ENCODE results near the gene OSBPL6. TPM values are rescaled to one million over a fixed set of nuclear protein-coding genes. Genes with fewer than 3 reads are reported as not detected.

OSBPL6 gene
- total and polyA plus RNA-seq, 2 of the 13 experiments (the other 11 are each of a cell fraction or from before 2014, with no cell fraction given), result 0.03 to 0.11 TPM

- no peak overlapping the region for H3K27ac ChIP-seq (ENCODE audit: extremely low read length, insufficient read depth, low read length)
- no TSS peak for BruUV-seq (replicated peaks)
- in situ Hi-C loops (cut with HindIII; ENCODE audit: extremely low pct_ligation_motif_present, low pct_unique_long_range_greater_than_20kb) (no loop called here), intact Hi-C loops (cut with micrococcal nuclease; ENCODE audit: unreplicated experiment) (no loop called here)
- no peak overlapping the region for H3K4me3 ChIP-seq (replicated peaks in 1 of 3; ENCODE audit: insufficient read depth in 1 of 3, low read depth in 2 of 3, low read length in 3 of 3)
- no peaks in the 10 kb centered on the region for H3K4me1 ChIP-seq (ENCODE audit: insufficient read depth, low read length)
- TF ChIP-seq TGIF2 (CRISPR knock-in tag; IDR thresholded peaks at IDR 0.05), result no peak
- no peak for TF ChIP-seq ZNF704 (CRISPR knock-in tag; IDR thresholded peaks at IDR 0.05; ENCODE audit: borderline replicate concordance)
- no peak for TF ChIP-seq ZNF784 (CRISPR knock-in tag; IDR thresholded peaks at IDR 0.05; ENCODE audit: borderline replicate concordance)
- no peak for TF ChIP-seq TCF7 (IDR thresholded peaks at IDR 0.05; ENCODE audit: low read depth)
- no peak for TF ChIP-seq MXD4 (CRISPR knock-in tag; IDR thresholded peaks at IDR 0.05)
- no peaks in the 10 kb centered on the region for H3K9me3 ChIP-seq (ENCODE audit: low read length)
- no peaks in the 10 kb centered on the region for H3K79me2 ChIP-seq (ENCODE audit: insufficient read depth, low read length)
- CTCF ChIA-PET (ENCODE audit: low intra/inter-chr PET ratio, low total read pairs), result no interaction called here
- H3K4me2 ChIP-seq (ENCODE audit: low read depth, low read length), result no peak overlapping the region
- H4K20me1 ChIP-seq (ENCODE audit: insufficient read depth, low read length), result no peaks in the 10 kb centered on the region
- no peaks in the 10 kb centered on the region; a peak in 2 of 5 replicates for H3K27me3 ChIP-seq (ENCODE audit: control insufficient read depth in 1 of 2, insufficient read depth in 2 of 2, low read length in 2 of 2)
- H2AFZ ChIP-seq (ENCODE audit: low read length), result no peak overlapping the region
- no peak for DNase-seq (ENCODE audit: low spot score)
- H3K36me3 ChIP-seq (replicated peaks in 1 of 2; ENCODE audit: control insufficient read depth in 1 of 2, insufficient read depth in 2 of 2, low read length in 2 of 2), result no peaks in the 10 kb centered on the region
- WGBS (ENCODE audit: low lambda C conversion rate), result 65% methylated on average over 1 of the region's 1 CpG
- POLR2A ChIA-PET, result no interaction called here
- no peak for FAIRE-seq
- ATAC-seq, result no peak
- no peak overlapping the region for H3K9ac ChIP-seq (ENCODE audit: insufficient read depth, low read depth, low read length)
These were observed 27.2 kb downstream of the OSBPL6 start for GRCh38 chr2:178221556-178221955.

- no peaks in the 10 kb centered on the region; a peak in 2 of 5 replicates for H3K27me3 ChIP-seq (ENCODE audit: control insufficient read depth in 1 of 2, insufficient read depth in 2 of 2, low read length in 2 of 2)
- H3K79me2 ChIP-seq (ENCODE audit: insufficient read depth, low read length), result no peaks in the 10 kb centered on the region
- H2AFZ ChIP-seq (ENCODE audit: low read length), result no peak overlapping the region
- TF ChIP-seq ZNF737 (CRISPR knock-in tag; IDR thresholded peaks at IDR 0.05; ENCODE audit: borderline replicate concordance) (no peak), ZBTB37 (CRISPR knock-in tag; IDR thresholded peaks at IDR 0.05) (no peak), YY1 (IDR thresholded peaks at IDR 0.05; ENCODE audit: insufficient read depth, insufficient replicate concordance, low read depth, low read length) (no peak)
- 22% methylated on average over 4 of the region's 4 CpGs for WGBS (ENCODE audit: low lambda C conversion rate)
- no peaks in the 10 kb centered on the region for H3K4me1 ChIP-seq (ENCODE audit: insufficient read depth, low read length)
- no peak for FAIRE-seq
- CTCF ChIA-PET (ENCODE audit: low intra/inter-chr PET ratio, low total read pairs), result no interaction called here
- no peak overlapping the region for H3K4me2 ChIP-seq (ENCODE audit: low read depth, low read length)
- in situ Hi-C loops (cut with HindIII; ENCODE audit: extremely low pct_ligation_motif_present, low pct_unique_long_range_greater_than_20kb) (no loop called here), intact Hi-C loops (cut with micrococcal nuclease; ENCODE audit: unreplicated experiment) (no loop called here)
- POLR2A ChIA-PET, result no interaction called here
- no peak overlapping the region for H3K4me3 ChIP-seq (replicated peaks in 1 of 3; ENCODE audit: insufficient read depth in 1 of 3, low read depth in 2 of 3, low read length in 3 of 3)
- no peaks in the 10 kb centered on the region for H4K20me1 ChIP-seq (ENCODE audit: insufficient read depth, low read length)
- no peaks in the 10 kb centered on the region for H3K36me3 ChIP-seq (replicated peaks in 1 of 2; ENCODE audit: control insufficient read depth in 1 of 2, insufficient read depth in 2 of 2, low read length in 2 of 2)
- H3K27ac ChIP-seq (ENCODE audit: extremely low read length, insufficient read depth, low read length), result no peak overlapping the region
- ATAC-seq, result no peak
- DNase-seq (ENCODE audit: low spot score), result no peak
- BruUV-seq (replicated peaks), result no TSS peak
- H3K9ac ChIP-seq (ENCODE audit: insufficient read depth, low read depth, low read length), result no peak overlapping the region
- no peaks in the 10 kb centered on the region for H3K9me3 ChIP-seq (ENCODE audit: low read length)
These were observed 29.5 kb downstream of the OSBPL6 start for GRCh38 chr2:178223806-178224205.
